Measurements from ENCODE around the gene ADGRL3.

- no peak for TF ChIP-seq CTCF (conservative IDR thresholded peaks at IDR 0.05)
- TF ChIP-seq ZFX (IDR thresholded peaks at IDR 0.05), result no peak
These were observed 448.1 kb downstream of the ADGRL3 start for GRCh38 chr4:61648264-61648663.
